OCI-M2 (cell line): ENCODE measurements around the gene TBX15.

Experiments used
- DNase-seq: peaks from one replicate; lab custom pipeline; 2025; ENCODE audit not compliant: unreplicated experiment; lab: John Stamatoyannopoulos, UW

Gene TBX15

DNA sequence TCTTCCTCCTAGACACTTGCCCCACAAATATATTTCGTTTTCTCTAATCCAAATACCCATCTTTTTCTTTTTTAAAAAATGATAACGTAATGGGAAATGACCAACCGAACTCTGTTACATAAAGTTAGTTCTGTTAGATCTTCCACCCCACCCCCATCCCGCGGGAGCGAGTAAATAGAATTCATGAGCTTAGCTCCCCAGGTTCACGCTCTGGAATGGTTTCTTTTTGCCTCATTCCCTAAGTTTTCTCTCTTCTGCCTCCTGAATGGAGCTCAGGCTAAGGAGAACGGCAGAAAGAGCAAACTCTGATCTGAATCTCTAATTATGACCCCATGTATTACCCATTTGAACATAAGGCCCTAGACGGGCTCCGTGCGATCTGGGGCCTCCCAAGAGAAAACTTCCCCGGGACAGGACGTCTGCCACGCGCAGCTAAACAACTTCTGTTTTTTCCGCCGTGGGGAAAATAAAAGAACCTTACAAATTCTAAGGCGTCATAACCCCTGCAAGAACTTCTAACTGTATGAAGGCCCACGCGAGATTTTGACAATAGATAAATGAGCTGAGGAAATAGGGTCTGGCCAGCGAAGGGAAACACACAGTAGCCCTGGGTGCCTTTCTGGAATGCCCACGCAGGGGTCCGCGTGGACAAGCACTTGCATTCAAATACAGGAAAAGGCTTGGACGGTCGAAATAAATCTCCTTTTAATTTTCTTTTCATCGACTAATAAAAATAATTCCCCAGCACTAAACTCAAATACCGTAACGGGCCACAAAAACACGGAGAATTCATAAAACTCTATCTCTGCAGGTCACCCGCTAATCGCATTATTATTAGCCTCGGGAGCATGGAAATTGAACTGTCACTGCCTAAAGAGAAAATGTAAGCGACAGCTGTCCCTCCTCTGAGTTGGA is 2.2 kb downstream of the TBX15 start:
- no peak for DNase-seq

DNA sequence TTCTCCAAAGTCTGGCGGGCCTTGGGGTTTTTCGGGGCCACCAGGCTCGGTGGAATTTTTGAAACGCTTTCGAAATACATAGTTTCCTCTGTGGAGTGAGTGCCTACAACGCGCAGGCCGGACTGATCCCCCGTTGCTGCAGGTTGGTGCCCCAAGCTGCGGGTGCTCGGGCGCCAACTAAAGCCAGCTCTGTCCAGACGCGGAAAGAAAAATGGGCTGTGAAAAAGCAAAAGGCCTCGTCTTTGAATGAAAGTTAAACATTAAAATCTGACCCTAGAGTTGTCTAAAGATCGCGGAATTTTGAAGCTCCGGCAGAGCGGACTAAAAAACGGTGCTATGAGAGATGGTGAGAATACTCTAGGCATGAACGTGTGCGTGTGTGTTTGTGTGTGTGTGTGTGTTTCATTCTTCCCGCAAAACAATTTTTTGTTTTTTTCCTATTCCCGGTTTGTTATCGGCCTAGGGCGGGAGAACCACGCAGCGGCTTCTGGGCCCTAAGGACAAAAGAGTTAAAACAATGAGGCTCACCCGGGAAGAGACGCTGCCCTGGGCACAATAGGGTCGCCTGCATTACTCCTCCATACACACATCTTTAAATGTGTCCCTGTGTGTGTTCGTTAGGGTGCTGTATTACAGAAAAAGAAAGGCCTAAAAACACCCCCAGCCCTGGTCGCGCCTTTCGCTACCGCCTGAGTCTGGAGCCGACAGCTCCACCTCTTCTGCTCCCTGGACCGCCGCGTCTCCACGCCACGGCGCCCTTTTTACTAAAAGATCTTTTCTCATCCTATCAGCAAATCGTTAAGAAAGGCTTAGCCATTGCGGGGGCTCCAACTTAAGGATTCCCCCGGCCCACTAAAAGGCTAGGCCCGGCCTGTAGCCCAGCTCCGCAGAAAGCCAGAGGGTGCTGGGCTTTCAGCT is 3.2 kb downstream of the TBX15 start:
- DNase-seq: no peak

DNA sequence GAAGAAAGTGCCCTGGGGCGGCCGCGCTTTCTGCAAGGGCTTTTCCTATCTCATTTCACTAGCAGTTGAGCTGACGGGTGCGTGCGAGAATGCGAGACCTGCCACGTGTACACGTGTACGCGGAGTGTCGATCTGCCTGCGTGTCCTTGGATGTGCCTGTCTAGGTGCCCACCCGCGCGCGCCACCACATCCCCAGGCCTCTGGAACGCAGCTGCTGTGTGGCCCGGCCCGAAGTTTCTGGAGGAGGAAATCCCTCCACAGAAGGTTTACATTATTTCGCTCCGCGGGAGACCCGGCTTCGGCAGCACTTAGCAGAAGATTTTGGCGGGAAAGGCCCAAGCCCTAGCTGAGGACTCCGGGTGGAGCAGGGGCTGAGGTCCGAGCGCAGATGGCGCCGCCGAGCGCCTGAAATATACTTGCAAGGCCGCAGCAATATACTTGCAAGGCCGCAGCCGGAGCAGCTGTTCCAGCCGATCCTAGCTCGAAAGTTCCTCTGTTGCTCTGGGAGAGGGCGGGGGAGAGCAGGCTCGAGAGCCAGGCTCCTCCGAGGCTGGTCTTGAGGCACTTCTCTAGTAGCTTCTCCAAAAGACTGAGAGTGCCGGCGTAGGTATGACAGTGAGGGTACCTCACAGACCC is 3.9 kb downstream of the TBX15 start:
- no peak for DNase-seq

DNA sequence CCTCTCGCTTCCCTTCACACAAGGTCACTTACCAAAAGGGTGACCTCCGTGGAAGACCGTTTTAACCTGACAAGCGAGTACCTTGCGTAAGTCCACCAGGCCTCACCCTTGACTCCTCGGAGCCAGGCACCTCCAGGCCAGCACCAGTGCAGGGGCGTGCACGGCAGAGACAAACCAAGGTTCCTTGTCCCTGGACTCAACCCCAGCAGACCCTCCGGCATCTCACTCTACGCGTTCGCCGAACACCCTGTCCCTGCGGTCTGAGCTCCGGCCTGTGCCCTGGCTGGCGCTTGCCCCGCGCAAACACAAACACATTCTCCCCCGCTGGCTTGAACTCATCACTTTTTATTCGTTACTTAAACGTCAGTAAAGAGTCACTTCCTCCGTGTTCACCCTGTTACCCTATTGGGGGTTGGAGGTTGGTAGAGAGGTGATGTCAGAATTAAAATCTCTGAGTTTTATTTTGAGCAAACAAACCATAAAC is 4.5 kb downstream of the TBX15 start:
- no peak for DNase-seq

DNA sequence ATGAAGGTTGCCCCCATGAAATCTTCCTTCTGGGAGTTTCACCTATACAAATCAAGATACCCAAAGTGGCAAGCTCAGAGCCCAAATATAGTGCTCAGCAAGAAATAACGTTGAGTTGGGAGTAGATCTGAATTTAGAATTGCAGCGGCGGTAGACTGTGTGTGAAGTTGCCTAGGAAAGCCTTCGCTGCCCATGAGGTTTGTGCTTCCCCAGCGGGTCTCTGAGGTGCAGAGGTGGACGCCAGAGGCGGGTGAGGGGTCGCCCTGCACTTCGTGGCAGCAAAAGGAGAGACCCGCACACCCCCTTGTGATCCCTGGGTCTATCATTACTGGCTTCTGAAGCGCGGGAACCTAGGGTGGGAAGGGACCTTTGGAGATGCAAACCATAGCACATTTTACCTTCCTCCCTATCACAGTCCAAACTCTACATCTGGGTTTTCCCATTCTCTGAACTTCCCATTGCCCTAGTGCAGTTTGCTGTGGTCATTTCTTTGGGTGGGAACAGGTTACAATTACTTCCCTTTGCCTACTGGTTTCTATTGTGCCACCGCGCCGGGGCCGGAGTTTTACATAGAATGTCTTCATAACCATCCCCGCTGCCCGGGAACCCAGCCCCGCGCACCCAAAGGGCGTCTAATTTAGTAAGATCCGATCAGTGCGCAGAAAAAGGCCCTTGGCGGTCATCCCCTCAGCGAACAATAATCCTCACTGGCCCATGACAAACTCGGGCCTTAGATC is 5.2 kb downstream of the TBX15 start:
- DNase-seq: no peak

DNA sequence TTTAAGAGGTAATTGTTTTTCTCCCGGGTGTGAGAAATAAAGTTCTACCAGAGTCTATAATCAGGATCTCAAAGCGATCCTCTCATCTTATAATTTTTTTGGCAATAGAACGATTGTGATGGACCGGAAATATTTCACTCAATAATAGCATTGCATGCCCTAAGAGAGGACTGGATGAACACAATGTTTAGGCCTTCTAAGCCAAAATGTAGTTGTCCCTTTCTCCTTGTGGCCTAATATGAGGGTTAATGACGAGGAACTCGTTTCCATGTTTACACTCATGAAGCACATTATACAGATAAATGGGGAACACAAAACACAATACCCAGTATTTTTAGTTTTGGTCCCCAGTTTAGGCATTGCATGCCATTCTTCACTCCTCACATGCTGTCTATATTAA is 5.9 kb downstream of the TBX15 start:
- no peak for DNase-seq

DNA sequence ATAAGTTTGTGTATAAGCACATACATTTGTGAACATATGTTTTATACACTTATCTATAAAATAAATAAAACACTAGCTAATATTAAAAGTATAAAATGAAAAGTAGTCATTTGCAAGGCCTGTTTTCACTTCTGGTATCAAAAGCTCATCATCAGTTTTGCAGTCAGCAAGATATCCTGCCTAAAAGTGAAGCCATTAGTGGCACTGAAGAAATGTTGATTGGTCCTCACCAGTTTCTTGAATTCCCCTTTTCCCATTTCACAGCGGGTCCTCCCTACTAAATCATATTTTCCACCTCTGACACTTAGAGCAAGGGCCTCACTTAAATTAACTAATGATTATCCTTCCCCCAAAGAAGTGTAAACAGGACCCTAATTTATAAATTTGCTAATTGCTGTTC is 6.7 kb downstream of the TBX15 start:
- no peak for DNase-seq

DNA sequence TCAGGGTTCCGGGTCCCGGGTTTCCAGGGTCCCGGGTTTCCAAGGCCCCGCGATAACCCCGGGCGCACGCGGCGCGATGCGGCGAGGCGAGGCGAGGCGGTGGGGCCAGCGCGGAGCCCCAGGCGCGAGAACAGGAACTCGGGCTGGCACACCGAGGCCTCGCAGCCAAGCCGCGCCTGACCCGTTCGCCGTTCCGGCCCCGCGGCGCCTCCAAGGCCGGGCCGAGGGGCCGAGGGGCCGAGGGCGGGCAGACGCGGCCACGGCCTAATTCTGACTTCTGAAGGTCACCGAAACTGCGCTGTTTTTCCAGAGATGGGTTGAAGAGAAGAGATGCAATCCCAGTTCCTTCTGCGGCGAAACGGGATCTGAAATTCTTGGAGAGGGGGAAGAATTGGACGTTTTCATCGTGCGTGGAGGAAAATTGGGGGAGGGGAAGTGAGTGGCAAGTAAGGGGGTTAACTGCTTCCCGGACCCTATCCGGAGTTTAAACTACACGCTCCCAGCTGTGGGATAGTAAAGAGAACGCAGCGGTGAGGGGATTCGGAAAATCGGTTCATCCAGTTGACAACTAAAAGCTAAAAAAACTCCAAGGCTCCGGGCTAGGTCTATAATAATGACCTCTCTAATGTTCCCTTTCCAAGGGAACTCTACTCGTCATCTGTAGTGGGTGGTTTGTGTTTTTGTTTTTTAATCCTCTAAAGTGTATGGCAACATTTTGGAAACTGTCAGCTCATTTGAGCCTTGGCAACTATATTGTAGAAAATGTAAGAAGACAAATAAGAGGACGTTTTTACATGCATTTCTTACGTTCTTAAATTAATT is 8.2 kb downstream of the TBX15 start:
- DNase-seq: no peak

DNA sequence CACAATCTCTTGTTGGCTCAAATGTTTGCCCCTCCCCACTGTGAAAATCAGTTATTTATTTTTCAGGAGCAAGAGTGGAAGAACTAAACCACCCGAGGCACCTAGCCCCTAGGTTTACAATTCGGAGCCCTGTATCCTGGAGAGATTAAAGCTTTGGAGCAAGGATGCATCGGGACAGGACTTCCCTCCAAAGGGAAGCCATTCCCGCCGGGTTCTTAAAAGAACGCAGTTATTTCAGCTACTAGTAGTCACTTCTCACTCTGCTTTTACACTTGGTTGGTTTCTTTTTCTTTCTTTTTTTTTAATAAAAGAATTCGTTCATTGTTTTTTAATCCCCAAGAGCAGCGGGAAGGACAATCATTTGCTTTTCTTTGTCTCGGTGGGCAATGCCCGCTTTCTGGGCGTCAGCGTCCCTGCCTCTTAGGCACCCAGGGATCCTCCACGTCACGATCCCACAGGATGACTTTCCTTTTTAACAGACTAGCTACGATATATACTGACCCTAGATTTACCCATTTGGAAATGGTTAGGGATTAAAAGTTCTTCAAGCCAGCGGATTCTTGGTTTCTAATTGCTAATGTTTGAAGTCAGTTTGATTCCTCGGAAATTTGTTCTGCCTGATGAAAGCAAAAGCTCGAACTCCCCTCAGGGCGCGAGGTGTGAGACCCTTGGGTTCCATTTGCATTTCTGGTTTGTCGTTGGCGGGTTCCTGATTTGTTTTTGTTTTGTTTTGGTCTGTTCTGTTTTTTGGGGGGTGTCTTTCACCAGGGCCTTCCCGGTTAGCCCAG is 9.0 kb downstream of the TBX15 start:
- no peak for DNase-seq

DNA sequence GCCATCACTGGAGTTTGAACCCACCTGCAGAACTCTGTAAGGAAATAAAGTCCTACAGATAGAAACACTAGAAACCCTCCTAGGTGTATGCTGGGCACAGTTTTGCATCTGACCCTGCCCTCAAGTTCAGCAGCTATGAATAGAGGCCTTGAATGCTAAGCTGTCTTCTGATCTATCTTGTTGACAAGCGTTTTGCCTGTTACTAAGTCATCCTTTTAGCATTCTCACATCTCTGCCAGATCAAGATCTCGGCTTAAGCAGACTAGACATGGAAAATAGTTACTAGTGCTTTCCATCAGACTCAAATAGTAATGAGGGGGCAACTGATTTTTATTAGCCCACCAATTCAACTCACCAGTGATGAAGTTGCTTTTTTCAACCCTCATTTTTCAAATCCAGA is 10.5 kb downstream of the TBX15 start:
- DNase-seq: no peak

DNA sequence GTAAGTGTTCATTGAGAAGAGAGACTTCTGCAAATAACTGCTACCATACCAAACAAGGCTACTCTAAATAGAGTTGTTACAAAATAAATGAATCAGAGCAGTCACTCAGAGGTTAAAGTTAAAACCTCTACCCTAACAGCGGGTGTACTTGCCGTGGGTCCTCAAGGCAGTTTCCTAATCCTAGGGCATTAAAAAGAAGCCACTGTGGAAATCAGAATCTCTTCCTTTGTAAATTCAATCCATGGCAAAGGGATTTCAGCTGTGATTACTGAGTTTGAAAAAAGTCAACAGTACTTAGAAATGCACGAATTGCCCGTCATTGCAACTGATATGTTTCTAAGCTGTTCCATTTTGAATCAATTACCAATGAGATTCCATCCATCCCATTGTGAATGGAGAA is 13.5 kb downstream of the TBX15 start:
- no peak for DNase-seq

DNA sequence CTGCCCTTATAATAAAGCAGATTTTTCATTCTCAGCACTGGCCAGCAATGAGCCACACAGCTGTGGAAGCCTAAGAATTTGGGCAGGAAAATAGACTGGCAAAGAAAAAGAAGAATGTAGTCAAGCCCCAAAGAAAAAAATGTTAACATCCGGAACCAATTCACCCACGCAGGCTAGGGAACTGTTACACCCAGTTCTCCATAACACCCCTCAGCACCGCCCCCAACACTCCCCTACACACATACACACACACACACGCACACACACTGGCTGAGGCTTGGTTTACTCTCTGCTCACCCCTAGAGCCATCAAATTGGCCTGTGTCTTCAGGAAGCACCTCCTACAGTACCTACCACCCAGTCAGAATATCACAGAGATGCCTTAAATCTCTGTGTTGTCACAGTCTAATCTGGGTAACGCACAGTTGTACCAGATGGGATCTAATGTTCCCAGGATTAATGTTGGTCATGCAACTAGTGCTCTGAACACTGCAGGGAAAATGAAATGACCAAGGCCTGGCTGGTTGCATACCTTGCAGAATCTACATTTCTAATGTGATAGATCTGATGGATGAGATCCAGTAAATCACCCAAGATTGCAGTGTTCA is 14.5 kb downstream of the TBX15 start:
- DNase-seq: no peak

DNA sequence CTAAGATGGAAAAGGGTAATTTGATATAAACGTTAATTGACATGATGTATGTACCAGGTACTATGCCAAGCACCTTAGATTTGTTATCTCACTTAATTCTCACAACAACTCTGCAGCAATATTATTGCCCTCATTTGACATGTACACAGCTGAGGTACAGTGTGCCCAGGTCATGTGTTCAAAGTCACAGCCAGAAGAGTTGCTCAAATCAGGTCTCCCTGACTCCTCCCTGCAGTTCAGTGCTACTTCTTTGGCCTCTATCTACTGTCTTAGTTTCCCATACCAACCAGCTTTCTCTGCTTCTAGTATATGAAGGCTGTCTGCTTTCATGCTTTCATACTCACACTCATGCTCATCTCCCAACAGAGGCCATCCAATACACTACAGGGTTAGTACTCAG is 15.1 kb downstream of the TBX15 start:
- DNase-seq: no peak

DNA sequence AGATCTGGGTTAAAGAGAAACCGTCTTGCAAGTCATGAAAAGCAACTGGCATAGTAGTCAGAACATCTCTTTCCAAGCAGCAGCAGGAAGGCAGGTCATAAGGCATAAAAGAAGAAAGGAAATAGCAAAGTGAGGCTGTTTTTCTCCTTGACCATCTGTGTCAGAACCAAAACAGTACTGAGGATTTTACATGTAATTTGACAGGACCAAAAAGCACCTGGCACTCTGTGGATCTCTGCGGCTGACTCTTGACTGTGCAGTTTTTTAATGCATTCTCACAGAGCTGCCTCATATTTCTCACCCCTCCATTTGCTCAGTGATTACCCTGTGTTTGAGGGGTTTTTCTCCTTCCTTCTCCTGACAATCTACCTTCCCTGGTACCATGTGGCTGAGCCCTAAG is 17.7 kb downstream of the TBX15 start:
- DNase-seq: no peak

DNA sequence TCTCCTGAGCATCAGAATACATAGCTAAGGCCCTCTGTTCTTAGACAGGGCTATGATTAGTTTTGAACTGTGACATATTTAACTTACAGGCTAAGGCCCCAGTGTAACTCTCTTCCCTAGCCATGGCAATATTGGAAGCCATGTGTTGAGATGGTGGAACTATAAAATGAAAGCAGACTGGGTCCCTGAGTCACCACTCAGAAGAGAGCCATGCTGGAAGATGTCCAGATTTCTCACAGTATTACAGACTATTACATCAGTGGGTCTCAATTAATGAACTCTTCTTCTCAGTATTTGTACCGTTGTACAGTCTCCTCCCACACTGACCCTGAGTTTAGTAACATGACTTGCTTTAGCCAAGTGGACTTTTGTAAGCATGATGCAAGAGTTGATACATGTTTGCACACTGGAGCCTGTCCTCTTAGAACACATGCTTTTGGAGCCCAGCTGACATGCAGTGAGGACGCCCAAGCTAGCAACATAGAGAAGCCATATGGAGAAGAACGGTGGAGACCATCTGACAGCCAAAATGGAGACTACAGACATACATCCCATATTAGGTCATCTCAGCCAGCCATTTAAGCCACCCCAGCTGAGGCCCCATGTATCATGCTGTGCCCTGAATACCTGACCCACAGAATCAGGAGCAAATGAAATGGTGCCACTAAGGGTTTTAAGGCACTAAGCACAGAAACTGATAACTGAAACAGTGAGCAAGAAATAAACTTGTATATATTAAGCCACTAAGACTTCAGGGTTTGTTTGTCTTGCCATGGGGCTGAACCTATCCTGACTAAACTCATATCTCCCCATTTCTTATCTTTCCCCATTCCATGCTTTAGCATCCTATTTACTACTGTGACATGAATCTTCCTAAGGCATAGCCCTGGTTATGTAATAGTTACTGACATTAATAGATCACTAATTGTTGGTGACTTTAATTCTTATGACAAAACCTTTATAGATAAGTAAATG is 24.4 kb downstream of the TBX15 start:
- no peak for DNase-seq

DNA sequence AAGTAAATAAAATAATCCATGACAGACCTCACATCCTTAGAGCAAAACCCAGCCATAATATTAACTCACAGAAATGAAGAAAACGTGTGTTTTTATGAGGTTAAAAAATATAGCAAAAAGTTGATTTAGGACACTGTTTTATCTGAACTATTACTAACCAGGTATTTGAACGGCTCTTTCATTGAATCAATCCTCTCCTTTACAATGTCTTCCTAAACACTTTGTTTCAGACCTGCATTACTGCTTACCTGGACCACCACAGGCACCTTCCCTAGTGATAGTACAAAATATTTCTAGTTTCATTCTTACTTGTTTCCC is 25.0 kb downstream of the TBX15 start:
- DNase-seq: no peak

DNA sequence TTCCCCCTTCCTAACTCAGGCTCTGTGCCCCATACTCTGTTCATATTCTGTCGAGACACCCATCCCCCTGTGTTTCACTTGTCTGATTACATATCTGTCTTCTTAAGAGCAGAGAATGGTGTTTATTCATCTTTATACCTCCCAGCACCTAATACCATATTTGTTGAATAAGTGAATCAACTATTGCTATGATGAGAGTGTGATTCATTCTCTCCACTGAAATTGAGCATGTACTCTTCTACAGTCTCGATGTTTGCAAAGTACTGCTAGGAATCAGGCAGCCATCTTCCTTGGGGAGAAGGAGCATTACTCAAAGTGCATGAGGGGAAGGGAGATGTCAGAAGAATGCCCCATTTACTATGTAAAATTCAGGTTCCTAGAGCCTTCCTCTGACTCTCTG is 27.0 kb downstream of the TBX15 start:
- DNase-seq: no peak
